NCI-H524 (cell line): ENCODE data around the gene ESCO1.

Source experiments
- DNase-seq, 2 experiments: peaks; one replicate each; lab custom pipeline; 2025; lab: John Stamatoyannopoulos, UW

Gene ESCO1

DNA sequence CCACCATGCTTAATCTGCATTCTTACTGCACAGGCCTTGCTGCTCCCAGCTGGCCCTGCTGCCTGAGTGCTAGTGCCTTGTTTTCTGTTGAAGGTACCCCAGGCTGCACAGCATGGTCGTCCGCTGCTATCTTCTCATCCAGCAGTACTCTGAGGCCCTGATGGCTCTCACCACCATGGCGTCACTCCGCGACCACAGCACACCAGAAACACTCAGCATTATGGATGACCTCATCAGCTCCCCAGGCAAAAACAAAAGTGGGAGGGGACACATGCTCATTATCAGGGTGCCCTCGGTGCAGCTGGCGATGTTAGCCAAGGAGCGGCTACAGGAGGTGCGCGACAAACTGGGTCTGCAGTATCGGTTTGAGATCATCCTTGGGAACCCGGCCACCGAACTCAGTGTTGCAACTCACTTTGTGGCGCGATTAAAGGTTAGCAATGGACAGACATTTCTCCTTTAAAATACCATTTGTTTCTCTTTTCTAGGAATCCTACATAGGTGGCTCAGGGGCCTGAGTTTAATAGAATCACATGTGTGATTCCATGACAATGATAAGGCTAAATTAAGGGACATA is 110.5 kb downstream of the ESCO1 start:
- no peak for DNase-seq

GRCh38 chr18:21489119-21489750 is 111.3 kb downstream of the ESCO1 start:
- DNase-seq, result peak; percentile 34 to 60

DNA sequence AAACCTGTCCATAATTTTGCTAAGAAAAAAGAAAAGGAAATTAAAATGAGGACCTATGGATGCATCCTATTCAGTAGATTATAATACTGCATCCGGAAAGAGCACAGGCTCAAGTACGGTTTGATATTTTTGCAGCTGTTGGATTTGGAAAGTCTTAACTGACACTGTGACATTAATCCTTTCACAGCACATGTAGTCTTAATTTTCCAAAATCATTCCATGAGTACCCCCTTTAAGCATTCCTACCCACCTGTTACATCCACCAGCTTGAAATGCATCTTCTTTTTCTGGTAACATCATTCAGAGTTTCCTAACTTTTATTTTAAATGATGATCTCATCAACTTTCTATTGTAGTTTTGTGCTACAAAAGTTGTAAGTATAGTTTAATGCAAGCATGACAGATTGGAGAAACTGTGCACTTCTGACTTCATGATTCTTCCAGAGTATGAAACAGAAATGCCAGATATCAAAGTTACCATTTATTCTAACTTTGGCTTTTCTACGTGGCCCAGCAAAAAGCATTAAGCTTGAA is 113.5 kb downstream of the ESCO1 start:
- peak in 1 of 2 experiments; percentile 53 for DNase-seq

DNA sequence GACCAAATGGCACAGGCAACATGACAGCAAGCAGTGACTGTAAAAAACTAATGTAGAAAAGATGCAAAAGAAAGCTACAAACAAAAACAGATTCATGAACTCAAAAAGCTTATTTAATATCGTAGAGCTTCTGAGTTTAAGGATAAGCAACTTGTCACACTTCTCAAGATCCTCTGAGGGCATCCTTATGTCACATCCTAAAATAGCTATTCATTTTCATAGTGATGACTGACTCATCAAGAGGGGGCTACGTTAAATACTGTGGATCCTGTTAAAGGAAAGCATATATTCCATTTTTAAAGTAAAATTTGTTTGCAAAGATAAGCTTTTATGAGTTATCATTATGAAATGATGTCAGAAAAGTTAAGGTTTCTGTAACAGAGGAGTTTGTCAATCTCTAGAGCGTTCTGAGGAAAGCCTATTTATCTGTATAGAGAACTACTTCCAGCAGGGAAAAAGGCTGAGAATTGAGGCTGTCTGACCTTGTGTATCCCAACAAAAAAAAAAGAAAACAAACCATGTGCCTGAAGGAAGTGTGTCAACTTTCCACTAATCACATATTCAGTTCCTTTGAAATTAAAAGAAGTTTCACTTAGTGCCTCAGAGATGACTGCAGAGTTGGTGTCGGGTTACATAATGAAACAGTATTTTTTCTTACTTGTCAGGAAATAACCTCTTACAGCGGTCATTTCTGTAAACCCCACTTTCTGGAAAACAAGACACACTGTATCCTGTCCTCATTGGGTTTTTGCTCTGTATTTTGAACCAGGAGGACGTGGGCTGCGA is 115.5 kb downstream of the ESCO1 start:
- DNase-seq, result peak in 1 of 2 experiments; percentile 5

DNA sequence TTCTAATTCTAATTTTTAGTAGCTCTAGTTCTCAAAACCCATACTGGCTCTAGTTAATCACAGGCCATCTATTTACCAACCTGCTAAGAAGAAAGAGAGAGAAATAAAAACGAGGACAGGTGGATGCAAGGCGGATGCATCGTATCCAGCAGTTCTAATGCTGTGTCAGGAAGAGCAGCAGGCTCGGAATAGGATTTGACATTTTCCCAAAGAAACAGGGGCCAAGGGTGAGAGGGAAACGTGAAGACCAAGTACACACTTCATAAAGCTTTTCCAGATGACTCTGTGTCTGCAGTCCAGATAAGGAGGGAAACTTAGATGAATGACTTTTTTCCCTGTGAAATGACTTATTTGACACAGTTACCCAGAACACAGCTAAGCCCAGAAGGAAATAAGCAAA is 117.5 kb downstream of the ESCO1 start:
- DNase-seq, result no peak

DNA sequence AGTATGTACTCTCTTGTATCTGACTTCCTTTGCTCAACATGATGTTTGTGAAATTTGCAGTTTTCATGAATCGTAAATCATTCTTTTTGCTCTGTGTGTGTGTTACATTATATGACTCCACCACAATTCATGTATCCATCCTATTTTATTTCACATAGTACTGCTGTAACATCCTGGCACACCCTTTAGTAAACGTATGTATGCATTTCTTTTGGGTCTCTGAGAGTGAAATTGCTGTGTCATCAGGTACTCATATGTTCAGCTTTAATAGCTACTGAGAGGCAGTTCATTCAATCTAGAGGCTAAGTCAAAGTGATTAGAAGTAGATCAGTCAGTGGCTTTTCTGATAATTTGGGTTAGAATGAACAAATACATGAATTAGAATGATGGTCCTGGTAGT is 118.8 kb downstream of the ESCO1 start:
- no peak for DNase-seq

DNA sequence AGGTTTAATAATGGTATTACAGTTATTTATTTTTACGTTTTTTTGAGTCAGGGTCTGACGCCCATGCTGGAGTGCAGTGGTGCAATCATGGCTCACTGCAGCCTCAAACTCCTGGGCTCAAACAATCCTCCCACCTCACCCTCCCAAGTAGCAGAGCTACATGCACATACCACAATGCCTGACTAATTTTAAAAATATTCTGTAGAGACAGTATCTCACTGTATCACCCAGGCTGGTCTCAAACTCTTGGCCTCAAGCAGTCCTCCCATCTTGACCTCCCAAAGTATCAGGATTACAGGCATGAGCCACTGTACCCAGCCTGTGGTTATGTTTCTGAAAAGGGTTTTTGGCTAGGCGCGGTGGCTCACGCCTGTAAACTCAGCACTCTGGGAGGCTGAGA is 120.8 kb downstream of the ESCO1 start:
- no peak for DNase-seq
